Choroid plexus epithelial cell (primary cell): ENCODE data around the gene ZC3H12C.

Experiments
- DNase-seq: peaks from one replicate; pipeline ENCODE4 v3.0.0-alpha.2; 2010; ENCODE audit warnings: low read depth
- H3K4me3 ChIP-seq: 2 replicates; pipeline ENCODE4 v1.5.1; 2011; ENCODE audit warnings: low read depth, mild to moderate bottlenecking, control low read depth, low read length, moderate library complexity
- TF ChIP-seq, protein P1 (sequence below): conservative IDR thresholded peaks from 2 replicates; pipeline ENCODE4 v1.5.1; 2011; ENCODE audit warnings: low read depth, mild to moderate bottlenecking, control low read depth, inconsistent platforms, low read length, moderate library complexity

ZC3H12C gene

GRCh38 chr11:110077346-110077745 lies 15.8 kb upstream of the ZC3H12C start:
- TF ChIP-seq, protein P1, sequence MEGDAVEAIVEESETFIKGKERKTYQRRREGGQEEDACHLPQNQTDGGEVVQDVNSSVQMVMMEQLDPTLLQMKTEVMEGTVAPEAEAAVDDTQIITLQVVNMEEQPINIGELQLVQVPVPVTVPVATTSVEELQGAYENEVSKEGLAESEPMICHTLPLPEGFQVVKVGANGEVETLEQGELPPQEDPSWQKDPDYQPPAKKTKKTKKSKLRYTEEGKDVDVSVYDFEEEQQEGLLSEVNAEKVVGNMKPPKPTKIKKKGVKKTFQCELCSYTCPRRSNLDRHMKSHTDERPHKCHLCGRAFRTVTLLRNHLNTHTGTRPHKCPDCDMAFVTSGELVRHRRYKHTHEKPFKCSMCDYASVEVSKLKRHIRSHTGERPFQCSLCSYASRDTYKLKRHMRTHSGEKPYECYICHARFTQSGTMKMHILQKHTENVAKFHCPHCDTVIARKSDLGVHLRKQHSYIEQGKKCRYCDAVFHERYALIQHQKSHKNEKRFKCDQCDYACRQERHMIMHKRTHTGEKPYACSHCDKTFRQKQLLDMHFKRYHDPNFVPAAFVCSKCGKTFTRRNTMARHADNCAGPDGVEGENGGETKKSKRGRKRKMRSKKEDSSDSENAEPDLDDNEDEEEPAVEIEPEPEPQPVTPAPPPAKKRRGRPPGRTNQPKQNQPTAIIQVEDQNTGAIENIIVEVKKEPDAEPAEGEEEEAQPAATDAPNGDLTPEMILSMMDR: no peak
- no peak for DNase-seq
- no peak overlapping the region for H3K4me3 ChIP-seq

DNA sequence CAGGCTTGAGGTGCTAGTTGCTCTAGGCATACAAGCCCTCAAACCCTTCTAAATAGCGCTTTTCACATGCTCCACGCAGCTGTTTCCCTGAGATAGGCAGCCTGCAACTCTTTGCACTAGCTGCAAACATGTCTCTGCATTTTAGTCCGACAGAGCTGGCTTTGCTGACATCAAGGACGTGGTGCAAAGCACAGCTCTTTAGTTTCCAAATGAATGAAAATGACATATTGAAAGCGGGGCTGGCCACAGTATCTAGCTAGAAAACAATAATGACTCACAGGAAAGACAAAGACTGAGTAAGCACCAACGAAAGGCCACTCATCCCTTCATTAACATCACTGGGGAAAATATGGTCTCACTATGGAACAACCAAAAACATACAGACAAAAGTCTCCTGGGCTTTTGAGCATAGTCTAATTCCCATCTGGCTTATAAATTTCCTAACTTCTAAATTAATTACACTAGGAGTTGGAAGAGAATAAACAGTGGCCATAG lies 15.3 kb upstream of the ZC3H12C start:
- TF ChIP-seq, protein P1: no peak
- no peak overlapping the region for H3K4me3 ChIP-seq
- DNase-seq: peak; percentile 54

- no peak overlapping the region for H3K4me3 ChIP-seq
- TF ChIP-seq, protein P1: no peak
- no peak for DNase-seq
Measured at GRCh38 chr11:110078923-110079544, 14.2 kb upstream of the ZC3H12C start.

DNA sequence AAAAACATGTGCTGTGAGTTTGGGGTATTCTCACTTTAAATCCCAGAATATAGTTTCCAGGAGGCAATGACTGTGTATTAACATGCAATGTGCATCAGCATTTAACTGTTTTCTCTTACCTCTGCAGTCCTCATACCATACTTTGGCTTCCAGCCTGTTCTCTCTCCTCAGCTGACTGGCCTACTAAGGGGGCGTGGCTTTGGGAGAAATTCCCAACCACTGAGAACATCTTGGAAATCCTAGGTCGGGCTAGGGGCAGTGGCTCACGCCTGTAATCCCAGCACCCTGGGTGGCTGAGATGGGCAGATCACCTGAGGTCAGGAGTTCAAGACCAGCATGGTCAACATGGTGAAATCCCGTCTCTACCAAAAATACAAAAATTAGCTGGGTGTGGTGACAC lies 13.5 kb upstream of the ZC3H12C start:
- H3K4me3 ChIP-seq: no peak overlapping the region
- DNase-seq: peak; percentile 44
- TF ChIP-seq, protein P1: no peak

DNA sequence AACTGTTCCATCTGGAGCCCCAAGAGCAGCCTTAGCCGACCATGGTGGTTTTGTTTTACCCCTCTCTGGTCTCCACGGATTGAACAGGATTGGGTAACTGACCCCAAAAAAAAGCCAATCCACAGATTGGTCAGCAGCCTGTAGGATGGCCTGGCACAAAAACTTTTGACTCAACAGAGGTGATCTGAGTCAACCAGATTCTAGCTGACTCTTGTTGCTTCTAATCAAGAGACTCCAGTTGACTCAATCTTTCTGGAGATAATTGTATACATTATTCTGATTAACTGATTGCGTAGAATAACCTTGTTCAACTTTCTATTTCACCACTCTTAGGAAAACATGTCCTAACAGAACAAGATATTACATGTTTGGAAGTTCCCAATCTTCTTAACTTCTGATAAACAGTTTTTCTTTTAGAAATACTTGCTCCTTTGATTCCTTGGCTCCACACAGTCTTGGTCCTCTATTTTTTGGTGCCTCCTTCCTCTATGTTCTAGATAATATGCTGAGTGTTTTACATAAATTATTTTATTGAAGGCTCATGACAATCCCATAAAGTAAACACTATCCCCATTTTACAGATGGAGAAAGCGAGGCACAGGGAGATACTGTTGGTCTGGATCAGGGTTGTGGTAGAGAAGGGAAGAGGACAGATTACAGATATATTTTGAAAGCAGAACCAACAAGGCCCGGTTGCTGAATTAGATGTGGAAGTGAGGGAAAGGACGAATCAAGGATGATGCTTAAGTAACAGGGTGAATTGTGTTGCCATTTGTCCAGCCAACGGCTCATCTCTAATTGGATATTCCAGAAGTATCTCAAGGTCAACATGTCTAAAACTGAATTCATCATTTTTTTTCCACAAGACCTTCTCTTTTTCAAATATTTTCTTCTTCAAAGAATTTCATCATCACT lies 11.5 kb upstream of the ZC3H12C start:
- H3K4me3 ChIP-seq: no peak overlapping the region
- DNase-seq: no peak
- TF ChIP-seq, protein P1: no peak

GRCh38 chr11:110082899-110083298 lies 10.3 kb upstream of the ZC3H12C start:
- TF ChIP-seq, protein P1: no peak
- DNase-seq: no peak
- H3K4me3 ChIP-seq: no peak overlapping the region
